GM11168 (cell line): Measurements from ENCODE around the gene RBM20.
"Not testable (repeated sequence)": the region's sequence is repeated elsewhere in the genome, so short reads cannot be mapped to it uniquely, and the experiment has no call there.

Experiments
- in situ Hi-C: fragments of 300-500 bp; cut with MboI; formaldehyde crosslinking; loops from one replicate; pipeline ENCODE4 v1.12.0; 2022; ENCODE audit warnings: low sequenced_read_pairs; ENCODE audit not compliant: unreplicated experiment

RBM20 gene

DNA sequence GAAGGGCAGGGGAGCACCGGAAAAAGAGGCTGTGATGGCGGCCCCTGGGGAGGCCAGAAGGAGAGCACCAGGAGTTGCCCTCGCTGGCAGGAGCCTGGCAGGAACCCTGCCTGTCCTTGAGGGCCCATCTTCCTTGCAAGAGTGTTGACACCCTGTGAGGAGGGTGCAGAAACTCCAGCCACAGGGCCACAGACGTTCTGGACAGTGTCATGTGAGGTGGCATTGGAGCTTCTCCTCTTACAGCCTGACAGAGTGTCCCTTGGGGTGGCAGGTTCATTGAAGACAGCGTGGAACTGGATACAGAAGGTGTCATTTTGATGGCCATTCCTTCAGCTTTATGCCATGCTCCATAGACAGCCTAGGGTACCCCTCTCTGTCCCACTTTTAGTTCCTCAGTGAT lies 54.2 kb downstream of the RBM20 start:
- in situ Hi-C loops, result no loop called here

GRCh38 chr10:110698782-110699201 lies 54.7 kb downstream of the RBM20 start:
- in situ Hi-C loops, result no loop called here

- in situ Hi-C loops, result no loop called here
These were observed 55.8 kb downstream of the RBM20 start for GRCh38 chr10:110699859-110700468.

GRCh38 chr10:110700947-110701616 lies 56.9 kb downstream of the RBM20 start:
- in situ Hi-C loops, result no loop called here

DNA sequence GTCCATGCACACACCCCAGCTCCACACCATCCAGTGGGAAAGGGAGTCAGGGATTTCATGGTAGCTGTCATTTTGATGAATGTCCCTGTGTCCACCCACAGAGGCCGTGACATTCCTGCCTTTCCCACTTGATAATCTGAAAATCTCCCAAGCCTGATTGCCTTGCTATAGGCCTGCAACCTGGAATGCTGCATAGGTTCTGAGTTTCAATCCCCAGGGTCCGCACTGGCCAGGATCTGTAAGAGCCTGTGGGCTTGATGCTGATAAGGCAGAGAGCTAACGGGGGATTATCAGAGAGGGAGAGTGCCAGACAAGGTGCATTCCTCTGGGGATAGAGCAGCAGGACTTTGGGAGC lies 57.5 kb downstream of the RBM20 start:
- in situ Hi-C loops, result no loop called here

GRCh38 chr10:110704070-110704469 lies 59.9 kb downstream of the RBM20 start:
- in situ Hi-C loops, result no loop called here

GRCh38 chr10:110704906-110705476 lies 60.9 kb downstream of the RBM20 start:
- in situ Hi-C loops, result no loop called here

DNA sequence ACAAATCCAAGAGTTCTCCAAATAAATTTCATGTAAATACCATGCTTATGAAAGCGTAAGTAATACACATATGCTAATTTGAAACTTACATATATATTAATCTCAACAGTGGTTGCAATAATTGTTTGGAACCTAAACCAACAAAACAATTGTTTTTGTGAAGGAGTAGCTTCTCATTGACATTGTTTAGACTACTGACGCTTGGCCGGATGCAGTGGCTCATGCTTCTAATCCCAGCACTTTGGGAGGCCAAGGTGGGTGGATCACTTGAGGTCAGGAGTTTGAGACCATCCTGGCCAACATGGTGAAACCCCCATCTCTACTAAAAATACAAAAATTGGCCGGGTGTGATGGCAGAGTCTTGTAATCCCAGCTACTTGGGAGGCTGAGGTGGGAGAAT lies 61.5 kb downstream of the RBM20 start:
- in situ Hi-C loops, result not testable (repeated sequence)

DNA sequence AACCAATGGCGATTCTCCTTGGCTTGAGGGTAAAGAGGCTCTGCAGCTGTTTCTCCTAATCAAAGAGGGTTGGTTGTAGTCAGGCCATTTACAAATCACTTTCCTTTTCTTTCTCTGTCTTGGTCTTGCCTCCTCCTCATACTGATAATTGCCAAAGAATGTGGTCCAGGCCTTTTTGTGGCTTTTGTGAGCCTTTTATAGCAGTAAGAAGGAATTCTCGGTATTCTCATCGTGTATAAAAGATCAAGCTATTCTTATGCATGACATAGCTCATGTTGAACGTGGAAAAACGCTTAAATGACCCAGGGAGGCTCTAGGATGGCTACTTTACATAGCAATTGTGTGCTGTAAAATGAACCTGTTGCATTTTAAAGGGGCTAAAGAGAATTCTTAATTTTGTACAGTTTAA lies 62.6 kb downstream of the RBM20 start:
- in situ Hi-C loops, result no loop called here

GRCh38 chr10:110708776-110709443 lies 64.8 kb downstream of the RBM20 start:
- in situ Hi-C loops, result no loop called here

DNA sequence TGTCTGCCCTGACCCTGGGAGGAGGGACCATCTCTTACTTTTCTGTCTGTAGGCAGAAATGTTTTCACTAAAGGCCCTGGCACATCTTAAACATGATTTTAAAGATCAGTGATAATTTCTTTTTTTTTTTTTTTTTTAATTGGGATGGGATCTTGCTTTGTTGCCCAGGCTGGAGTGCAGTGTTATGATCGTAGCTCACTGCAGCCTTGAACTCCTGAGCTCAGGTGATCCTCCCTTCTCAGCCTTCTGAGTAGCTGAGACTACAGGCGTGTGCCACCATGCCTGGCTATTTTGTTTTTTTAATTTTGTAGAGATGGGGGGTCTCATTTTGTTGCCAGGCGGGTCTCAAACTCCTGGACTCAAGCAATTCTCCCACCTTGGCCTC lies 65.3 kb downstream of the RBM20 start:
- in situ Hi-C loops, result no loop called here

DNA sequence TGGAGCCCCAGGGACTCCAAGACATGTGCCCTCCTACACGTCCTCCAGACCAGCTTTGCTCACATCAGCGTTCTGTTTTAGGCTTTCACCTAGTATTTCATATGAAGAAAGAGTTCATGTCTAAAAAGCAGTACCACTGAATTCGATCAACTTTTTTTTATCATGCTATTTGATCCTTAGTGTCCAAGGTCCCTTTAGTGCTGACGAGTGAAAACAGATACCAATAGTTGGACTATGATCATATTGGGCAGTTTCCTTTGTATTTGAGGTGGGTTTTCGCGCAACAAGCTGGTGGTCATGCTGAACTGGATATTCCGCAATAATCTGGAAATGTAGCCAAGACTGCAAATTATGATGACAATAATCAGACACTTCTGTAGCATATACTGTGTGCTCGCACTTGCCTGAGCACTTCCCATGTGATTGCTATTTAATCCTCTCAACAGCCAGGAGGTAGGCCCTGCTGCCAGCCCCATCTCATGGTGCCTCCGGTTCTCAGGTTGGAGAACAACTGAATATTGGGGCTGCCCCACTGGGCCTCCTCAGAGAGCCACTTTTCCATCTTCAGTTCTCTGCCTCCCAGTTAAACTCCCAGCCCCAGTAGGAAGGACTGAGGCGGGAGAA lies 65.9 kb downstream of the RBM20 start:
- in situ Hi-C loops, result no loop called here

DNA sequence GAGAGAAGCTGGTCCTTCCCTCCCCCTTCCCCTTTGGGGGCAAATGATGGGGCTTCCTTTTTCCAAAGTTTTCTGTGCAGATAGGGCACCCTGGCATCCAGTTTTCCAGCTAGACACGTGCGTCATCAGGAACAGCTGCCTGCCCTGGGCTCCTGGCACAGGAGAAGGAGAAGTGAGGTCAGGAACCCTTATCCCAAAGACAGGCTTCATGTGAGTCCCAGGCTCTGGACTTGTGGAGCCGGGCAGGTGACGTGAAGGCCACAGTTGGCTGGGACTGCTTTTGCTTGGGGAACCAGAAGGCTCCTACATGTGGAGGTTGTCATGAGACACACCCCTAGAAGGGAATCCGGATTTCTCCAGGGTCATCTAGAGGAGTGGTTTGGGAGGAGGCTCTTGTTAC lies 66.5 kb downstream of the RBM20 start:
- in situ Hi-C loops, result no loop called here

DNA sequence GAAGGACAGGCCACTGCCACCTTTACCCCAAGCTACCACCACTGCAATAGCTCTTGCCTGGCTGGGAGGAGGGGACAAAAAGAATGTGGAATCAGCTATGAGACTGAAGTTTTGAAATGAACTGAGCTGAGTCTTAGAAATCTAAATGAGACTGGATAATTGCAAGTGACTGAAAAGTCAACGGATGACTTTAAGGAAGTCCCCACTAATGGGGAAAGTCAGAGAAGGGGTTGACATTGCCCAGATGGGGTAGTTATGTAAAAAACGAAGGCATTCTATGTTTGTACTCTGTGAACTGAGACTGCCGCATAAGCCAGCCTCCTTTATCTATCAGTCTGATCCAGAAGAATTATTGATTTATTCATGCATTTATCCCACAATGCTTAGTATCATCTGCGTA lies 67.2 kb downstream of the RBM20 start:
- in situ Hi-C loops, result no loop called here

DNA sequence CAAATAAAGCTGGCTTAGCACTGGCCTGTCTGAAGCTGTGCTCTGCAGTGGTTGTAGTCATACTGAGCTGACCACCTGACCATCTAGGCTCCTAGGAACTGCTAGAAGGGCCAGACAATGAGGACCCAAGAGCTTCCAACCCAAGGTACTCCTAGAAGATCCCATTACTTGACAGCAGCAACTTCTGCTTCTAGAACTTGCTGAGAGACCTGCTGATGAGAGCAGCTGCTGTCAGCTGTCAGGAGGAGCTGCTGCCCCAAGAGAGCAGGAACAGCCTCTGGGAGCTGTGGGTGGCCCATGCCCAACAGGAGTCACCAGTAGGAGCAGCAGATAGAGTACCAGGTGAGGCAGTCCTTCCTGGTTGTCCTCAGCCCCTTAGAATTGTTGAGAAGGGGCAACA lies 70.2 kb downstream of the RBM20 start:
- in situ Hi-C loops, result no loop called here

- in situ Hi-C loops, result no loop called here
These were observed 73.8 kb downstream of the RBM20 start for GRCh38 chr10:110717781-110718589.

GRCh38 chr10:110721406-110722038 lies 77.4 kb downstream of the RBM20 start:
- in situ Hi-C loops, result no loop called here

DNA sequence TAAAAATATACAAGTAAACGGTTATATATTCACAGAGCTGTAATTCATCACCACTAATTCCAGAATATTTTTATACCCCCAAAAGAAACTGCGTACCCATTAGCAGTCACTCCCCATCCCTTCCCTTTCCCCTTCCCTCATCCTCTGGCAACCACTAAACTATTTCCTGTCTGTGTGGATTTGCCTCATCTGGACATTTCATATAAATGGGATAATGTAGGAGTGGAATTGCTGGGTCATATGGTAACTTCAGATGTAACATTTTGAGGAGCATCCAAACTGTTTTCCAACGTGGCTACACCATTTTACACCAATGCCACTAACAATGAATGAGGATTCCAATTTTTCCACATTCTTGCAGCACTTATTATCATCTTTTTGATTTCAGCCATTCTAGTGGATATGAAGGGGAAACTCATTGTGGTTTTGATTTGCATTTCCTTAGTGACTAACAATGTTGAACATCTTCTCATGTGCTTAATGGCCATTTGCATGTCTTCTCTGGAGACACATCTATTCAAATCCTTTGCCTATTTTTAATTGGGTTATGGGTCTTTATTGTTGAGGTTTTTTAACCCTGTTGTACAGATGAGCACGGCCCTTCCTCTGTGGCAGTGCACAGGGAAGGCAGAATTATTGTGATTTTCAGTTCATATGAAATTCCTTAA lies 79.2 kb downstream of the RBM20 start:
- in situ Hi-C loops, result no loop called here
